H9 (cell line): ENCODE data around the gene CLBA1. TPM values are rescaled to one million over a fixed set of nuclear protein-coding genes. Genes with fewer than 3 reads are reported as not detected.

Experiments
- DNase-seq: peaks from one replicate; pipeline ENCODE4 v3.0.0-alpha.2; 2017
- H2AFZ ChIP-seq: one replicate; pipeline ENCODE4 v1.6.1; 2013; ENCODE audit warnings: mild to moderate bottlenecking, low read length, control low read depth, moderate library complexity
- H2AK5ac ChIP-seq: 2 replicates; pipeline ENCODE4 v1.6.1; 2013; ENCODE audit warnings: low read length, control low read depth, mixed read lengths; ENCODE audit not compliant: insufficient read length
- H2BK120ac ChIP-seq: one replicate; pipeline ENCODE4 v1.6.1; 2013; ENCODE audit warnings: low read depth, mild to moderate bottlenecking, low read length, control low read depth, inconsistent platforms; ENCODE audit not compliant: poor library complexity, severe bottlenecking
- H2BK12ac ChIP-seq: 2 replicates; pipeline ENCODE4 v1.6.1; 2013; ENCODE audit warnings: low read length, control low read depth, mixed read lengths, low read depth; ENCODE audit not compliant: insufficient read length
- H2BK15ac ChIP-seq: 2 replicates; pipeline ENCODE4 v1.6.1; 2013; ENCODE audit warnings: low read depth, low read length, control low read depth
- H2BK20ac ChIP-seq: one replicate; pipeline ENCODE4 v1.6.1; 2013; ENCODE audit warnings: low read depth, mild to moderate bottlenecking, low read length, control low read depth, inconsistent platforms; ENCODE audit not compliant: poor library complexity, severe bottlenecking
- H2BK5ac ChIP-seq: 2 replicates; pipeline ENCODE4 v1.6.1; 2013; ENCODE audit warnings: low read length, control low read depth, mixed read lengths; ENCODE audit not compliant: insufficient read length
- H3K14ac ChIP-seq: 2 replicates; pipeline ENCODE4 v1.6.1; 2013; ENCODE audit warnings: low read length, control low read depth; ENCODE audit not compliant: insufficient read depth
- H3K18ac ChIP-seq: 2 replicates; pipeline ENCODE4 v1.6.1; 2013; ENCODE audit warnings: low read depth, mild to moderate bottlenecking, mixed read lengths, low read length, control low read depth; ENCODE audit not compliant: insufficient read length
- H3K23ac ChIP-seq: 2 replicates; pipeline ENCODE4 v1.6.1; 2013; ENCODE audit warnings: low read length, control low read depth, mixed read lengths, low read depth; ENCODE audit not compliant: insufficient read length
- H3K23me2 ChIP-seq: 2 replicates; pipeline ENCODE4 v1.6.1; 2013; ENCODE audit warnings: low read depth, mild to moderate bottlenecking, mixed read lengths, low read length, control low read depth; ENCODE audit not compliant: insufficient read length, poor library complexity, severe bottlenecking
- H3K27ac ChIP-seq: 2 replicates; pipeline ENCODE4 v1.5.1; 2013; ENCODE audit warnings: low read length, control low read depth, mixed read lengths, low read depth; ENCODE audit not compliant: insufficient read length
- H3K27me3 ChIP-seq: 2 replicates; pipeline ENCODE4 v1.6.1; 2013; ENCODE audit warnings: low read length, control low read depth, inconsistent platforms; ENCODE audit not compliant: insufficient read depth
- H3K4ac ChIP-seq: 2 replicates; pipeline ENCODE4 v1.6.1; 2013; ENCODE audit warnings: low read depth, mild to moderate bottlenecking, control low read depth, inconsistent platforms, low read length, moderate library complexity
- H3K4me1 ChIP-seq: 2 replicates; pipeline ENCODE4 v1.6.1; 2013; ENCODE audit warnings: low read length, control low read depth, inconsistent platforms; ENCODE audit not compliant: insufficient read depth
- H3K4me2 ChIP-seq: 2 replicates; pipeline ENCODE4 v1.6.1; 2013; ENCODE audit warnings: low read length, control low read depth, mixed read lengths; ENCODE audit not compliant: insufficient read length, insufficient read depth
- H3K56ac ChIP-seq: 2 replicates; pipeline ENCODE4 v1.6.1; 2013; ENCODE audit warnings: low read depth, mild to moderate bottlenecking, mixed read lengths, low read length, control low read depth; ENCODE audit not compliant: insufficient read length
- H3K79me1 ChIP-seq: 2 replicates; pipeline ENCODE4 v1.6.1; 2013; ENCODE audit warnings: low read depth, mild to moderate bottlenecking, moderate library complexity, low read length, control low read depth, inconsistent platforms; ENCODE audit not compliant: insufficient read depth, poor library complexity, severe bottlenecking
- H3K79me2 ChIP-seq: 2 replicates; pipeline ENCODE4 v1.6.1; 2013; ENCODE audit warnings: low read length, control low read depth, inconsistent platforms; ENCODE audit not compliant: insufficient read depth
- H3K9ac ChIP-seq: 2 replicates; pipeline ENCODE4 v1.6.1; 2013; ENCODE audit warnings: low read length, control low read depth, mixed read lengths; ENCODE audit not compliant: insufficient read length; ENCODE audit errors: extremely low read depth
- H3K9me3 ChIP-seq: one replicate; pipeline ENCODE4 v1.6.1; 2013; ENCODE audit warnings: low read depth, low read length, inconsistent platforms; ENCODE audit not compliant: control insufficient read depth
- H3T11ph ChIP-seq: one replicate; pipeline ENCODE4 v1.6.1; 2013; ENCODE audit warnings: mild to moderate bottlenecking, low read length, control low read depth, inconsistent platforms
- H4K20me1 ChIP-seq: one replicate; pipeline ENCODE4 v1.6.1; 2013; ENCODE audit not compliant: control insufficient read depth, insufficient read length, insufficient read depth
- H4K5ac ChIP-seq: 2 replicates; pipeline ENCODE4 v1.6.1; 2013; ENCODE audit warnings: low read depth, mild to moderate bottlenecking, mixed read lengths, low read length, control low read depth; ENCODE audit not compliant: insufficient read length
- H4K8ac ChIP-seq: replicated peaks from 2 replicates; pipeline ENCODE4 v1.6.1; 2013; ENCODE audit warnings: low read length, control low read depth, mixed read lengths, low read depth; ENCODE audit not compliant: insufficient read length
- H4K91ac ChIP-seq: 2 replicates; pipeline ENCODE4 v1.6.1; 2013; ENCODE audit warnings: low read depth, mild to moderate bottlenecking, moderate library complexity, mixed read lengths, low read length, control low read depth; ENCODE audit not compliant: insufficient read length
- H3K27ac Mint-ChIP-seq, 3 experiments: 2 replicates in 2 of 3; 3 replicates in 1 of 3; pipeline ENCODE4 v1.8.0; 2020 to 2021; ENCODE audit warnings: mixed read lengths in 3 of 3, mild to moderate bottlenecking in 1 of 3, moderate library complexity in 1 of 3
- H3K27me3 Mint-ChIP-seq: 2 replicates; pipeline ENCODE4 v1.8.0; 2021; ENCODE audit warnings: low read depth, mild to moderate bottlenecking, moderate library complexity, mixed read lengths
- H3K36me3 Mint-ChIP-seq, 3 experiments: 2 replicates in 2 of 3; 3 replicates in 1 of 3; pipeline ENCODE4 v1.8.0; 2020 to 2021; ENCODE audit warnings: low read depth in 3 of 3, mixed read lengths in 3 of 3; ENCODE audit not compliant: insufficient read depth in 1 of 3
- H3K4me1 Mint-ChIP-seq, 2 experiments: 2 replicates each; pipeline ENCODE4 v1.8.0; 2020; ENCODE audit warnings: mixed read lengths in 2 of 2
- H3K4me3 Mint-ChIP-seq, 2 experiments: 2 replicates in 1 of 2; 3 replicates in 1 of 2; pipeline ENCODE4 v1.8.0; 2020 to 2021; ENCODE audit warnings: mild to moderate bottlenecking in 2 of 2, mixed read lengths in 2 of 2, moderate library complexity in 1 of 2
- H3K9me3 Mint-ChIP-seq, 2 experiments: 2 replicates in 1 of 2; 3 replicates in 1 of 2; pipeline ENCODE4 v1.8.0; 2020; ENCODE audit warnings: mild to moderate bottlenecking in 2 of 2, mixed read lengths in 2 of 2, moderate library complexity in 1 of 2
- WGBS: extraction: QIAGEN DNeasy Blood & Tissue Kit; methylation state at CpG from one replicate; pipeline ENCODE4 v1.1.7; 2013; ENCODE audit warnings: missing lambda C conversion rate, low lambda C conversion rate, mixed read lengths; ENCODE audit not compliant: insufficient read length; ENCODE audit errors: extremely low coverage; 5-methylcytosine and 5-hydroxymethylcytosine counted together
- total RNA-seq: library from RNA; stranded (reverse); gene quantifications from 2 replicates; pipeline ENCODE4 v1.2.1, GENCODE V29; 2021
- TF ChIP-seq, protein P1 (sequence below): fragments of 200-600 bp; sonication (generic); conservative IDR thresholded peaks from 3 replicates; pipeline ENCODE4 v1.8.0; 2021; ENCODE audit warnings: antibody characterized with exemption, mild to moderate bottlenecking

Gene CLBA1
- total RNA-seq, 1 experiment from 2014 or later = 2.4 TPM

DNA sequence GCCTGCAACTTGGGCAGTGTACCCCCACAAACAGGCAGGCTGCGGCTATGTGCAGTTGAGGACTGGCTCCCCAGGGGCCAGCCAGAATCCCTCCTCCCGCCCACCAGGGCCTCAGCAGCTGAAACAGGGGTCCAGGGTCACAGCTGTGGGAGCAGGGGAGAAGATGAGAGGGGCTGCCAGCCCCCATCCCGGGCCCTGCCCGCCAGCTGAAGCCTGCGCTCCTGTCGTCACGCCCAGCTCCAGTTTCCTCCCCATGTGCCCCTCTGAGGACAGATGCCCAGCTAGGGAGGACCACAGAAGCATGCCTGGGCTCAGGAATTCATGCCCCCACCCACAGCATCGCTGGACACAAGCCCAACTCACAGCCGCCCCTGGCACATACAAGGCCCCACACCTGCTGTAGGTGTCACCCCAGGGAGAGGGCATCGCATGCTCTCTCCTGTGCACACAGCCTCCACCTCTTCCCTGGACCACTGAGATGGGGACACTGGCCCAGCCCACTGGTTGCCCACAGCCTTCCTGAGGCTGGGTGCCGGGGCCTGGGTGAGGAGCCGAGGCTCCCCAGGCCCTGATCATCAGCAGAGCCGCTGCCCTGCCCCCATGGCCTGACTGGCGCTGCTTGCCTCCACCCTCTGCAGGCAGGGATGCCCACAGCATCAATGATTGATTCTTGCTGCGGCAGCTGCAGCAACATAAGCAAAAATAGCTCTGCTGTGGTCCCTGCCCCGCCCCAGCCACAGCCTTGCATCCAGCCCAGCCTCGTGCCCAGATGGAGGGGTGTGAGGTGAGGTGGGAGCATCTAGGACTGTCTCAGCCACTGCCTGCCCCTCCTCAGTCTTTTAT is 3.7 kb upstream of the CLBA1 start:
- H2BK12ac ChIP-seq = no peak overlapping the region
- no peak overlapping the region for H3K4me3 Mint-ChIP-seq
- no peak overlapping the region for H2BK5ac ChIP-seq
- H4K91ac ChIP-seq = no peak overlapping the region
- H3K18ac ChIP-seq = no peak overlapping the region
- no peak overlapping the region for H3K9ac ChIP-seq
- H4K8ac ChIP-seq = no peak overlapping the region
- no peaks in the 10 kb centered on the region for H3K4me1 ChIP-seq
- no peak overlapping the region for H2AFZ ChIP-seq
- H3K4ac ChIP-seq = no peak overlapping the region
- no peaks in the 10 kb centered on the region for H3K36me3 Mint-ChIP-seq
- H3K27ac Mint-ChIP-seq = no peak overlapping the region
- no peak for DNase-seq
- TF ChIP-seq, protein P1, sequence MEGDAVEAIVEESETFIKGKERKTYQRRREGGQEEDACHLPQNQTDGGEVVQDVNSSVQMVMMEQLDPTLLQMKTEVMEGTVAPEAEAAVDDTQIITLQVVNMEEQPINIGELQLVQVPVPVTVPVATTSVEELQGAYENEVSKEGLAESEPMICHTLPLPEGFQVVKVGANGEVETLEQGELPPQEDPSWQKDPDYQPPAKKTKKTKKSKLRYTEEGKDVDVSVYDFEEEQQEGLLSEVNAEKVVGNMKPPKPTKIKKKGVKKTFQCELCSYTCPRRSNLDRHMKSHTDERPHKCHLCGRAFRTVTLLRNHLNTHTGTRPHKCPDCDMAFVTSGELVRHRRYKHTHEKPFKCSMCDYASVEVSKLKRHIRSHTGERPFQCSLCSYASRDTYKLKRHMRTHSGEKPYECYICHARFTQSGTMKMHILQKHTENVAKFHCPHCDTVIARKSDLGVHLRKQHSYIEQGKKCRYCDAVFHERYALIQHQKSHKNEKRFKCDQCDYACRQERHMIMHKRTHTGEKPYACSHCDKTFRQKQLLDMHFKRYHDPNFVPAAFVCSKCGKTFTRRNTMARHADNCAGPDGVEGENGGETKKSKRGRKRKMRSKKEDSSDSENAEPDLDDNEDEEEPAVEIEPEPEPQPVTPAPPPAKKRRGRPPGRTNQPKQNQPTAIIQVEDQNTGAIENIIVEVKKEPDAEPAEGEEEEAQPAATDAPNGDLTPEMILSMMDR = no peak
- H2AK5ac ChIP-seq = no peak overlapping the region
- peaks cover 3% of the 10 kb centered on the region for H3K23me2 ChIP-seq
- no peak overlapping the region for H3K23ac ChIP-seq
- no peaks in the 10 kb centered on the region; a peak in 1 of 5 replicates for H3K9me3 Mint-ChIP-seq
- H3K4me1 Mint-ChIP-seq = peaks cover 13 to 19% of the 10 kb centered on the region in 2 experiments
- peaks cover 3% of the 10 kb centered on the region for H4K20me1 ChIP-seq
- H3K14ac ChIP-seq = no peak overlapping the region
- no peak overlapping the region for H3K27ac ChIP-seq
- no peaks in the 10 kb centered on the region for H3K79me1 ChIP-seq
- H3K4me2 ChIP-seq = no peak overlapping the region
- H3K27me3 ChIP-seq = peaks cover 15% of the 10 kb centered on the region; the same call in 1 of the 2 replicates
- H3K9me3 ChIP-seq = no peaks in the 10 kb centered on the region
- no peaks in the 10 kb centered on the region for H3K79me2 ChIP-seq
- H4K5ac ChIP-seq = no peak overlapping the region
- no peak overlapping the region for H2BK120ac ChIP-seq
- H2BK20ac ChIP-seq = no peak overlapping the region
- peaks cover 47% of the 10 kb centered on the region for H3K27me3 Mint-ChIP-seq
- H3K56ac ChIP-seq = no peak overlapping the region
- H3T11ph ChIP-seq = no peak overlapping the region
- H2BK15ac ChIP-seq = no peak overlapping the region
- WGBS = no CpG with 5 or more reads among the region's 17 CpGs
